ENCODE data around the gene PCDH9. TPM values are rescaled to one million over a fixed set of nuclear protein-coding genes. Genes with fewer than 3 reads are reported as not detected.

Gene PCDH9
- total RNA-seq, 2 donors from 2014 or later, result 0.44 to 1.0 TPM

GRCh38 chr13:66845393-66845792 lies 384.7 kb downstream of the PCDH9 start:
- Histone ChIP-seq H3K9me3 (no peaks in the 10 kb centered on the region), H3K4me1 (no peaks in the 10 kb centered on the region)

GRCh38 chr13:66844933-66845332 lies 385.2 kb downstream of the PCDH9 start:
- TF ChIP-seq CTCF (IDR thresholded peaks at IDR 0.05), result no peak
- no peak overlapping the region for H3K4me3 ChIP-seq
- DNase-seq, result no peak
- no peak overlapping the region for H3K27ac ChIP-seq
- no peaks in the 10 kb centered on the region for H3K4me1 ChIP-seq
- no peak overlapping the region for H3K9ac ChIP-seq (ENCODE audit: low read depth in 2 of 2, low read length in 2 of 2)
- no peaks in the 10 kb centered on the region for H3K9me3 ChIP-seq
- no peaks in the 10 kb centered on the region for H3K36me3 ChIP-seq
- intact Hi-C loops (cut with DNase I), result no loop called here
- no peaks in the 10 kb centered on the region for H3K27me3 ChIP-seq

More at GRCh38 chr13:66845393-66845792, 384.7 kb downstream of the PCDH9 start:
- no peak for DNase-seq
- H3K36me3 ChIP-seq, result no peaks in the 10 kb centered on the region
- no peak overlapping the region for H3K4me3 ChIP-seq
- H3K27ac ChIP-seq, result no peak overlapping the region
- no peak overlapping the region for H3K9ac ChIP-seq (ENCODE audit: low read depth in 2 of 2, low read length in 2 of 2)
- no peaks in the 10 kb centered on the region for H3K27me3 ChIP-seq
- no peak for TF ChIP-seq CTCF (IDR thresholded peaks at IDR 0.05)
- intact Hi-C loops (cut with DNase I), result no loop called here

- no peaks in the 10 kb centered on the region for H3K36me3 ChIP-seq
- DNase-seq, result no peak
- H3K4me1 ChIP-seq, result no peaks in the 10 kb centered on the region
- H3K9ac ChIP-seq (ENCODE audit: low read depth in 2 of 2, low read length in 2 of 2), result no peak overlapping the region
- no peak overlapping the region for H3K27ac ChIP-seq
- no peak for TF ChIP-seq CTCF (IDR thresholded peaks at IDR 0.05)
- H3K4me3 ChIP-seq, result no peak overlapping the region
- intact Hi-C loops (cut with DNase I), result no loop called here
- H3K27me3 ChIP-seq, result no peaks in the 10 kb centered on the region
- no peaks in the 10 kb centered on the region for H3K9me3 ChIP-seq
Observed at GRCh38 chr13:66842766-66843165, 387.4 kb downstream of the PCDH9 start.

GRCh38 chr13:66840621-66841020 lies 389.5 kb downstream of the PCDH9 start:
- Histone ChIP-seq H3K4me3 (no peak overlapping the region), H3K27ac (no peak overlapping the region), H3K9ac (ENCODE audit: low read depth in 2 of 2, low read length in 2 of 2) (no peak overlapping the region), H3K36me3 (no peaks in the 10 kb centered on the region), H3K9me3 (no peaks in the 10 kb centered on the region), H3K27me3 (no peaks in the 10 kb centered on the region), H3K4me1 (no peaks in the 10 kb centered on the region)
- DNase-seq, result no peak
- no peak for TF ChIP-seq CTCF (IDR thresholded peaks at IDR 0.05)
- intact Hi-C loops (cut with DNase I), result no loop called here

- no peak for TF ChIP-seq CTCF (IDR thresholded peaks at IDR 0.05)
- intact Hi-C loops (cut with DNase I), result no loop called here
Observed at GRCh38 chr13:66837246-66837645, 392.9 kb downstream of the PCDH9 start.

More at GRCh38 chr13:66837246-66837645, 392.9 kb downstream of the PCDH9 start:
- no peak for DNase-seq
- Histone ChIP-seq H3K9ac (ENCODE audit: low read depth in 2 of 2, low read length in 2 of 2) (no peak overlapping the region), H3K9me3 (no peaks in the 10 kb centered on the region), H3K36me3 (no peaks in the 10 kb centered on the region), H3K4me1 (no peaks in the 10 kb centered on the region), H3K27ac (no peak overlapping the region), H3K4me3 (no peak overlapping the region), H3K27me3 (no peaks in the 10 kb centered on the region)
